GM19324 (cell line): ENCODE data around the gene TARDBP.
"Not testable (repeated sequence)": the region's sequence is repeated elsewhere in the genome, so short reads cannot be mapped to it uniquely, and the experiment has no call there.

Experiments used
- ATAC-seq: cut with Tn5 transposase; IDR thresholded peaks from one replicate; pipeline ENCODE4 v1.9.1; 2021; ENCODE audit warnings: mild to moderate bottlenecking, moderate library complexity; ENCODE audit not compliant: unreplicated experiment, low FRiP score

TARDBP gene

DNA sequence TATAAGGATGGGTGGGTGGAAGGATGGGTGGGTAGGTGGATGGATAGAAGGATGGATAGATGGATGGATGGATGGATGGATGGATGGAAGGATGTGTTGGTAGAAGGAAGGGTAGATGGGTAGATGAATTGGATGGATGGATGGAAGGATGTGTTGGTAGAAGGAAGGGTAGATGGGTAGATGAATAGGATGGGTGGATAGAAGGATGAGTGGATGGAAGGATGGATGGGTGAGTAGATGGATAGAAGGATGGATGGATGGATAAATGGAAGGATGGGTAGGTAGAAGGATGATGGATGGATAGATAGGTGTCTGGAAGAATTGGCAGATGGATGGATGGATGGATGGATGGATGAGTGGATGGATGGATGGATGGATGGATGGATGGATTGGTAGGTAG is 28.6 kb downstream of the TARDBP start:
- no peak for ATAC-seq

DNA sequence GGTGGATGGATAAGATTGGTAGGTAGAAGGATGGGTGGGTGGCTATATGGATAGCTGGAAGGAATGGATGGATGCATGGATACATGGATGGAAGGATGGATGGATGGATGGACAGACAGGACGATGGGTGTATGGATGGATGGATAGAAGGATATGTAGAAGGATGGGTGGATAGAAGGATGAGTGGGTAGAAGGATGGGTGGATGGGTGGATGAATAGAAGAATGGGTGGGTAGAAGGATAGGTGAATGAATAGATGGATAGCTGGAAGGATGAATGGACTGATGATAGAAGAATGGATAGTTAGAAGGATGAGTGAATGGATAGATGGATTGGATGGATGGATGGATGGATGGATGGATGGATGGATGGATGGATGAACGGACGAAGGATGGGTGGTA is 29.6 kb downstream of the TARDBP start:
- ATAC-seq, result no peak

DNA sequence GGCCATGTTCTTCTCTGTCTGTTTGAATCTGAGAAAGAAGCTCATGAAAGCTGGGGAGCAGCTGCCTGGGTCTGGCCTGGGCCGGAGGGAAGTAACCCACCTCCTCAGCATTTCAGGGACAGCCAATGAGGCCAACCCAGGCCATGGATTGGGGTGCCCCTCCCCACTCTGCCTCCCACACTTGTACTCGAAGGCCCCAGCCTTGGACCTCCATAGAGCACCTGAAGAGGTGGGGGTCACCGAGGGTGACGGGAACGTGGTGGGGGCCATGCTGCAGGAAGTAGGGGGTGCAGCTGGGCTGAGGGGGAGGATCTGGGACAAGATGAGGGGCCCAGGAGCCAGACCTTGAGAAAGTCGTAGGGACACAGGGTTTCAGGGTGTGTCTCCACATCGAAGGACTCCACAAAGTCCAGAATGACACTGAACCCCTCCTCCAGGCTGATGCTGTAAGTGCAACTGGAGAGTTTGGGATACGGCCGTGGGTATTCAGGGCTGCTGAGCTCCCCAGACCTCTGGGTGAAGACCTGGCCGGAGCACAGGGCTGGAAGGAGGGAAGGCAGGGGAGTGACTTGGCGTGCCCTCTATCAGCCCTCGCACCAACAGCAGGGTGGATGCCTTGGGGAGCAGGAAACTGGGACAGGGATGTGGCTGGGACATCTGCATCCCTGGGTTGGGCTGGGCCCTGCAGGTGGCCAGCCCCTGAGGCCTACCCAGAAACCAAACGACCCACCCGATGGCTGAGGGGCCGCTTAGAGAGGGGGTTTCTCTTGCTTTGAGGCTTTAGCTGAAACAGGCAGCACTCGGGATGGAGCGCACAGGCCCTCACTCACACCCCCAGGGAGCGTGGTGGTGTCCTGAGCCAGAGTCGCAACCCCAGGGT is 30.8 kb downstream of the TARDBP start:
- ATAC-seq, result no peak

DNA sequence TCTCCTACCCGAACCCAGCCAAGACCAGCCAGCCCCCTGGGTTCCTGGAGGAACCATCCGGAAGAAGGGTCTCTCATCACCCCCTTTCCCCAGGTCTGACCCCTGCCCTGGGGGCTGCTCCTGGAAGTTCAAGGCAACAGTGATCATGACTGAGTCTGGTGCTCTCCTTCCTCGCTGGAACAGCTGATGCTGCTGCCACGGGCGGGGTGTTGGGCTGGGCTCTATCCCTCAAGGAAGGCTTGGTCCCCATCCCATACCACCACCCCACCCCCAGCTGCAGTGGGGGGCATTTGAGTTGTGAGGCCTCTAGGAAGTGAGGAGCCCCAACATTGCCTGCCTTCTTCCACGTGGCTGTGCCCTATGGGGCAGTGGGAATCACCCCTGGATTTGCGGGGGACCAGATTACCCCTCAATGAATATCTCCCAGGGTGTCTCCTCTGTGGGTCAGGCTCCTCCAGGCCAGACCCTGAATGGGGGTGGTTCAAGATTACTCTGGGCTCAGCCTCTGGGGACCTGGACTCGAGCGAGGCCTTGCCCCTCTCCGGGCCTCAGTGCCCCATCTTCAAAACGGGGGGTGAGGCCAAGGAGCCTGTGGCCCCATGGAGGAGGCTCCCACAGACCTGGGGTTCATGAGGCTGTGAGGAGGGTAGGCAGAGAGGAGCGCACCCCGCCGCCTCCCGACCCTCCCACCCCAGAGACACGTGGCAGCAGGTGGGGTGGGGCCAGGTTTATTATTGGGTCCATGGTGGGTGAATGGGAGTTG is 31.8 kb downstream of the TARDBP start:
- no peak for ATAC-seq

DNA sequence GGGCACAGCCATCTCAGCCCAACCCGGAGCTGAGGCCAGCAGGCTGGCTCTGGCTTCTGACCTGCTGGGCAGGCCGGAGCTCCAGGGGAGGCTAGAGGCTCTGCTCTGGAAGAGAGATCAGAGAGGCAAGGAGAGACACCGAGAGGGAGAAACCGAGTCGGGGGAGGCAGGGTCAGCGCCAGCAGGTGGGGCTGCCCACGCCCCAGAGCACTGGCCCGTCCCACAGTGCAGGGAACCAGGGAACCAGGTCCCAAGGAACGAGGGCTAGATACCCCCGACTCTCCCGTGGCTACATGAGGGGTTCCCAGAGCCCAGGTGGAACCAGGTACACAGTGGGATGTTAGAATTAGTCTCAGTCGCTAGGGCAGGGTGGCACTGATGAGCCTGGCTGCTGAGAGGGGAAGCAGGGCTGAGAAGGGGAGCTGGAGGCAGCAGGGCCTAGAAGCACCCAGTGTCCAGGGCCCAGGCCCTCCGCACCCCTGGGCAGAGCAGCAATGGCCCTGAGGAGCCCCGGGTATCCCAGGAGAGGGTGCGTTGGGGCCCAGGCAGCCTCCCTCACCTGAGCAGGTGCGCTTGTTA is 32.5 kb downstream of the TARDBP start:
- ATAC-seq, result no peak

DNA sequence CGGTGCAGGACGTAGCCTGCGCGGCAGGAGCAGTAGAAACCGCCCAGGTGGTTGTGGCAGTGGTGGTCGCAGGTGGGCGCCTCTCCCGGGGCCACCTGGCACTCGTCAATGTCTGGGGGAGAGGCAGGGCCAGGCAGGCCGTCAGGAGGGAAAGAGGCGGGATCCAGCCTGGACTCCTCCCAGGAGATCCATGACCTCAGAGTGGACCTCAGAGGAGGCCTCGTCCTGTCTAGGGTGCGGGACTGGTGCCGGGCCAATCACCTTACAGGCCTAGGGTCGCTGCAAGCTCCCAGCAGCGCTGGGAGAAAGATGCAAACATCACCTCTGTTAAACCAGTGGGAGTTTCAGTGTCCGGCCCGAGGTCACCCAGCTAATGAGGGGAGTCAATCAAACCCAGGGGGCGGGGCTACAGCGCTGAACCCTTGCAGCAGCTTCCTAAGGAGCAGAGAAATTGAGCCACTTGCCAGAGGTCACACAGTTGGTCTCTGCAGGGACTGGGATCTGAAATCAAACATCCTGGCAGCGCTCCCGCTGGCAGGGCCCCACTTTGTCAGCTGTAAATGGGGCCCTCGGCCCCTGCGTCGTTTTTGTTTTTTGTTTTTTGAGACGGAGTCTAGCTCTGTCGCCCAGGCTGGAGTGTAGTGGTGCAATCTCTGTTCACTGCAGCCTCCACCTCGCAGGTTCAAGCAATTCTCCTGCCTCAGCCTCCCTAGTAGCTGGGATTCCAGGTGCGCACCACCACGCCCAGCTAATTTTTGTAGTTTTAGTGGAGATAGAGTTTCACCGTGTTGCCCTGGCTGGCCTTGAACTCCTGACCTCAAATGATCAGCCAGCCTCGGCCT is 33.2 kb downstream of the TARDBP start:
- no peak for ATAC-seq

DNA sequence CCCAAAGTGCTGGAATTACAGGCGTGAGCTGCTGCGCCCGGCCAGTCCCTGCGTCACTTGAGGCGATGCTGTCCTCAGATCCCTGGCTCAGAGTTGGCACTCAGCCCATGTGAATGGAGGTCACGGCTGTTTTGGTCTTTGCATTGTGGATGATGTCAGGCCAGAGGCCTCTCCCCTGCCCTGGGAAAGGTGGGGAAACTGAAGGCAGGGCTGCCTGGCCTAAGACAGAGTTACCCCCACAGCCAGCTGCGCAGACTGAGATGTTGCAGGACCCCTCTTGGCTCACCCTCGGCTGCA is 33.8 kb downstream of the TARDBP start:
- ATAC-seq, result no peak

DNA sequence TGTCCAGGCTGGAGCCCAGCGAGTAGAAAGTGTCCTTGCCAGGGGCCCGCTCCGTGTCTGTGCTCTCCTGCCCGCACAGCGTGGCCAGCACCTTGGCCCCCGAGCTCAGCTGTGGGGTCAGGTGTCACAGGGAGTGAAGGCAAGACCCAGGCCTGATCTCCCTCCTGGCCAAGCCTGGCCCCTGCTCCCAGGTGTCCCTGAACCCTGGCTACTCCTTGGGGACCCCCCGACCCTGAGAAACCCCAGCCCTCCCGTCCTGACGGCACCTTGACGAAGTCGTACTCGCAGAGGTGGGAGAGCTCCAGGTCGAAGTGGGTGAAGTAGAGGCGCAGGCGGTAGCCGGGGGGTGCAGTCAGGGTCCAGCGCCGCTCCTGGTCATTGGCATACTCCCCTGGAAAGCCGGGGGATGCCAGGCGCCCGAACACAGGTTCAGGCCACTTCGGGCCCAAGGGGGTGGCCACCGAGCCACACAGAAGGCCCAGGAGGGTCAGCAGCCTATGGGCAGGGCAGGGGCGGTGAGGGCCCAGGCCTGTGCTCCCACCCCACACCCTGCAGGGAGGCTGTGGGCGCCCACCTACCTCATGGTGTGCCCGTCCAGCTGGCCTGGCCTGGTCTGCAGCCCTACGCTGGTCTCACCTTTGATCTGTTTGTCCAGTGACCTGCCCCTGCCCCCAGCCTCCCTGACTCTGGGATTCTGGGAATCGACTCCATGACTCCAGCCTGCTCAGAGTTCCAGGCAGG is 34.3 kb downstream of the TARDBP start, which contains the start of gene MASP2:
TSS of gene MASP2 (minus strand) at position 615 of the 741 bp plus-strand sequence. CDS start at position 583, 32 bp downstream.
- no peak for ATAC-seq

DNA sequence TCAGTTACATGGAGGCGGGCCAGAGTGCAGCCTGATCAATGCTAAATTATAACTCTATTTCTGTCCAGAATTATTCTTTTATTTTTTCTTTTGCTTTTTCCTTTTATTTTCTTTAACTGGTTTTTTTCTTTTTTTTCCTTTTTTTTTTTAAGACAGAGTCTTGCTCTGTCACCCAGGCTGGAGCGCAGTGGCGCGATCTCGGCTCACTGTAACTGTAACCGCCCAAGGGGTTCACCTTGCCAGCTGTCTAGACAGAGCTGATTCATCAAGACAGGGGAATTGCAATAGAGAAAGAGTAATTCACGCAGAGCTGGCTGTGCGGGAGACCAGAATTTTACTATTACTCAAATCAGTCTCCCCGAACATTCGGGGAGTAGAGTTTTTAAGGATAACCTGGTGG is 38.7 kb downstream of the TARDBP start:
- not testable (repeated sequence) for ATAC-seq

DNA sequence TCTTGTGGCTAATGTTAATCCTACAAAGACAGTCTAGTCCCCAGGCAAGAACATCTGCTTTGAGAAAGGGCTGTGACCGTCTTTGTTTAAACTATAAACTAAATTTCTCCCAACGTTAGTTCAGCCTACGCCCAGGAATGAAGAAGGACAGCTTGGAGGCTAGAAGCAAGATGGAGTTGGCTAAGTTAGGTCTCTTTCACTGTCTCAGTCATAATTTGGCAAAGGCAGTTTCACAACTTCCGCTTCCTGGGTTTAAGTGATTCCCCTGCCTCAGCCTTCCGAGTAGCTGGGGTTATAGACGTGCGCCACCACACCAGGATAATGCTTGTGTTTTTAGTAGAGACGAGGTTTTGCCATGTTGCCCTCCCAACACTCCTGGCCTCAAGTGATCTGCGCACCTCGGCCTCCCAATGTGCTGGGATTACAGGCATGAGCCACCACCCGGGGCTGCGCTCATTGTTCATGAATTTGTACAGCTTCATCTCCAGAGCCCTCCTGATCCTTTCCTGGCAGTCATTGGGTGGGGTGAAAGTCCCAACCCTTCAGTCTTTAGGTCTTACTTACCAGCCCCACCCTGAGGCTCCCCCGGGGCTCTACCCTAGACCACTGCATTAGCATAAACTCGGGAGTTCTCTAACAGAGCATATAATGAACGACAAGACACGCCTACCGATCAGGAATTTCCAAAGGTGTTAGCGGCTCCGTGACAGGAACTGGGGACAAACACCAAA is 39.5 kb downstream of the TARDBP start:
- ATAC-seq, result no peak

DNA sequence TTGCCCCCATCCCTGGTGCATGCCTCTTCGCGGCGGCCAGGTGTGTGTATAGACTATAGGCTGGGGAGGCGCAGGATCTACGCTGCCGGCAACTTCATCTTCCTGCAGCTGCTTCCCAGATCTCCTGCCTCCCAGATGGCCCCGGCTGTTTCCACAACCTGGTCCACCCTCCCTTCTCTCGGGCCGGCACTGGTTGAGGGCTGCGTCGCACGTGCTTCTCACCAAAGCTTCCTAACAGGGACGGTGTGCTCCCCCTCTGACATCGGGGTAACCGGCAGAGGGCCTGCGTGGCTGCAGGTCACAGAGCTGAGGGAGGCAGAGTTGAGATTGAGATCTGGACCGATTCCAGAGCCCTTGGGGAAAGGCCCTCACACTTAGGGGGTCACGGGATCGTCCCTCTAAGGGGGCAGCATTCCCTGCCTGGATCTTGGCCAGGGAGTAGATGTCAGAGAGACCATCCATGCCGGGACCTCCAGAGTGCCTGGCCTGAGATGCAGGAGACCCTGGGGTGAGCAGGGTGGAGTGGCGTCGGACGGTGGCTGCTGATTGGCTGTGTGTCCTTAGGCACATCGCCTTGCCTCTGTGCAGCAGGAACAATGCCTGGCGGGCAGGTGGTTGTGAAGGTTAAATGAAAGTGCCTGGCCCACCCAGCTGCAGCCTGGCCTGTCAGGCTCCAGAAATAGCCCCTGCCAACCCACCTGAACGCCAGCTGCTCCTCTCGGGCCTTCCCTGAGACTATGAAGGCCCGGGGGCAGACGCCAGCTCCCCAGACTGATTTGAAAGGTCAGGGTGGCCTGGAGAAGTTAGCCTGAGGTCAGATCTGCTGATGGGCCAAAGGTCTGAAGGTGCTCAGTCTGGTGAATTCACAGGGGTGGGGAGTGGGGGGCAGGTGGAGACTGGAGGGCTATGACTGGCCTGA is 40.6 kb downstream of the TARDBP start:
- ATAC-seq, result no peak

DNA sequence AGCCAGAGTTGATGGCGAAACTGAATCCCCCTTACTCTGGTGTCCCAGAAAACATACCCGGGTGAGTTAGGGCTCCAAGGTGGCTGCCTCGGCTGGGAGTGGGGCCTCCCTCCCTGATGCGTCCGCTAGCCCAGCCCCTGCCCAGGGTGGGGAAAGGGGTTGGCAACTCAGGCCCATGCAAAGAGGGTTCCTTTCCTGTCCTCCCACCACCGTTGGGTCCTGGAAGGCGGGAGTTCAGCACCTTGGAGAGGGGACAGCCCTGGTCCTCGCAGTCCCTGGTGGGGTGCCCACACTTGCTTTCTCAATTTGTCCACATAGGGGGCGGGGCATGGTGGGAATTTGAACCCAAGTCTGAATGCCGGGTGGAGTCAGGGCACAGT is 41.3 kb downstream of the TARDBP start:
- no peak for ATAC-seq

DNA sequence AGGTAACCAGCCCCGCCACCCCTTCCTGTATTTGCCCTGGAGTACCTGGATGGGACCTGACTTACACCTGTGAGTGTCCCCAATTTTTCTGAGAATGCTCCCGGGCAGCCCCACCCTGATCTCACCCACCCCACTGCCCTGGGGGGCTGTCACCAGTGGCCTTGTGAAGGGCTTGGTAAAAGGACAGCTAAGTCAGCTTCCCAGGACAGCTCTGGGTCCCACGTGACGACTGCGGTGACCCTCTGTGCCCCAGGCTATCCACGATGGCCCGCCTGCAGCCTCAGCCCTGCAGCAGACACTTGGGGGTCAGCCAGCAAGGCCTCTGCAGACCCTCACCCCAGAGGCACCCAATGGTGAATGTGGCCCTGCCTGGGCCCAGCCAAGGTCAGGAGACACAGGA is 41.7 kb downstream of the TARDBP start:
- no peak for ATAC-seq

DNA sequence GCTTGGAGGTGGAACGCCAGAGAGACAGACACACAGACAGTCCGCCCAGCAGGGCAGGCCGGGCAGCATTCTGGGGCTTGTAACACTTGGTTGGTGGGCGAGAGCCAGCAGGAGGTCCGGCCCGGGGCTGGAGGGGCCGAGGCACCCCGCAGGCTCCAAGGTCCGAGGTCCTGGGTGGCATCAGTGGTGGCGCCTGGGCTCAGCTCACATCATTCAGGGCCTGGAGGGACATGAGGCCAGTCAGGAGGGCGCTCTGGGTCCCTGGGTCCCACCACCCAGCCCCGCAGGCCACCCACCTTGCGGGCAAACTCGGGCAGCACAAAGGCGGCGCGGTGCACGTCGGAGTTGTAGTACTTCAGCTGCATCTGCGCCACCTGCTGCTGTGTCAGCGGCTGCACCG is 42.2 kb downstream of the TARDBP start:
- no peak for ATAC-seq

DNA sequence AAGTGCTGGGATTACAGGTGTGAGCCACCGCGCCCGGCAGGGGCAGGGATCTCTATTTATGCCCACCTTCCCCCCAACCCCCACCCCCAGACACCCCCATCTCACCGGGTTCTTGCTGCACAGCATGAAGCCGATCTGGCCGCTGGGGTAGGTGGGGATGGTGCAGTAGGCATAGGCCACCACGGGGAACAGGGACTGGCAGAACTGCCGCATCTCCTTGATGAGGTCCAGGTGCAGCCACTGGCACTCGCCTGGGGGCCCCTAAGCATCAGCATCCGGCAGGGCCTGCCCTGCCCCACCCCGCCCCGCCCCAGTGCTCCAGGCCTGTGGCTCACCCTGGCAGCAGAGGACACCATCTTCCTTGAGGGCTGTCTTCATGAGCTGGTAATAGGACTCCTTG is 43.2 kb downstream of the TARDBP start:
- ATAC-seq, result no peak

DNA sequence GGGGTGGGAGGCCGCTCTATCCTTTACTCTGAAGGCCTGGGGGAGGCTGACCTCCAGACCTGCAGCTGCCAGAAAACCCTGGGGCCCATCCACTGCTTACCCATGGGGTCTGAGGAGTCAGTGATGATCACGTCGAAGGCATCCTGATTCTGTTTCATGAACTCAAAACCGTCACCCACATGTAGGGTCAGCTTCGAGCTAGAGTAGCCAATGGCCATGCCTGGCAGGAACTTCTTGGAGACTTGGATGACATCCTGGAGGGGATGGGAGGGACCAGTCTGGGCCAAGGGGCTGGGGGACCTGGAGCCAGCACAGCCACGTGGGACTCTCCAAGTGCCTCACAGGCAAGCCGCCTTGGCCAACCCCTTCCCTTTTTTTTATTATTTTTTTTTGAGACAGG is 44.0 kb downstream of the TARDBP start:
- no peak for ATAC-seq

DNA sequence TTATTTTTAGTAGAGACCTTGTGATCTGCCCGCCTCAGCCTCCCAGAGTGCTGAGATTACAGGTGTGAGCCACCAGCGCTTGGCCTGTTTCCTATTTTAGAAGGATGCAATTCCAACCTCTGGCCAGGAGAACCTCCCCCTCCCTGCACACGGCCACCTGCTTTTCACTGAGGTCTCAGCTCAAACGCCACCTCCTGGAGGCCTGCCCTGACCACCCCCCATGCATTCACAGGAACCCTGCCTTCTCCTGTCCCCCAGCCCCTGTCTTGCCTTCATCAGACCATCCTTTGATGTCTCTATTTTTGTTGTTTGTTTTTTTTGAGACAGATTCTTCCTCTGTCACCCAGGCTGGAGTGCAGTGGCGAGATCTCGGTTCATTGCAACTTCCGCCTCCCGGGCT is 45.0 kb downstream of the TARDBP start:
- ATAC-seq, result no peak

DNA sequence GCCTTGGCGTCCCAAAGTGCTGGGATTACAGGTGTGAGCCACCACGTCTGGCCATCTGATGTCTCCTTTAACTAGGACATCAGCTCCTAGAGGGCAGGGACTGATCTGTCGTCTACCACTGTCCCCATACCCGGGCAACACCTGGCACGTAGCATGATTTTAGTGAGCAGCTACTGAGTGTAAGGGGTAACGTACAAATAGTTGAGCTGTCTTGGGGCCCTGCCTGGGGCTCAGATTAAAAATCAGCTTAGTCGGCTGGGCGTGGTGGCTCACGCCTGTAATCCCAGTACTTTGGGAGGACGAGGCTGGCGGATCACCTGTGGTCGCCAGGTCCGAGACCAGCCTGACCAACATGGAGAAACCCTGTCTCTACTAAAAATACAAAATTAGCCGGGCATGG is 45.6 kb downstream of the TARDBP start:
- ATAC-seq, result no peak
